Measurements from ENCODE around the gene IL36B.

Gene IL36B

GRCh38 chr2:113005030-113005509, 47.6 kb downstream of the IL36B start, which contains the start of gene IL36A:
TSS of gene IL36A (plus strand) at chr2:113005459. CDS start at chr2:113005872, 413 bp downstream.
- no peak for DNase-seq

- DNase-seq: no peak
Measured at GRCh38 chr2:113002677-113003076, 50.0 kb downstream of the IL36B start.

DNA sequence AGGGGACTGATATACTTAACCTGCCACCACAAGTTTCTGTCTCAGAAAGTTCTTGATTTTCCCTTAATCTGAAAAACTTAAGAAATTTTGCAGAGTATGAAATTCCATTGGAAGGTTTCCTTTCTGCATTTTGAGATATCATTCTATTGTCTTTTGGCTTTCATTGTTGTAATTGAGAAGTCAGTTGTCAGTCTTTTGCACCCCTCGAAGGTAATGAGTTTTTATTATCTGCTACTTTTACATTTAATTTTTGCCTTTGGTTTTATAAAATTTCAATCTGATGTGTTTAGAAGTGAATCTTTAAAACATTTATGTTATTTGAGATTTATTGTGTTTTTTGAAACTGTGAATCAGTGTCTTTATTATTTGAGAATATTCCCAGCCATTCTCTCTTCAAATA, 52.2 kb downstream of the IL36B start:
- no peak for DNase-seq

GRCh38 chr2:112997151-112997550, 55.5 kb downstream of the IL36B start:
- no peak for DNase-seq

DNA sequence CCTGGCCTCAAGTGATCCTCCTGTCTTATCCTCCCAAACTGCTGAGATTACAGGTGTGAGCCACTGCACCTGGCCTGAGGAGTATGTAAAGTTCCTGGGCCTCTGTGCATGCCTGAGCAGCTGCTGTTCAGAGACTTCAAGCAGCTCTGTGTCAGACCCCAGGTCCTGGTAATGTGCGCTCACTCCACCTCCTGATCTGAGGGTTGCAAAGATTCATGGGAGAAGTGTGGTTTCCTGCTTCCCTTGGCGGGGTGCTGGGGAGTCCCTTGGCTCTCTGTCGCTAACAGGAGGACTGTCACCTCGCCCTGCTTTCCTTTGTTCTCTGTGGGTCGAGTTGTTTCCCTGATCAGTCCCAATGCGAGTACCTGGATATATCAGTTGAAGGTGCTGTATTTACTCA, 56.0 kb downstream of the IL36B start:
- DNase-seq: peak; percentile 79

DNA sequence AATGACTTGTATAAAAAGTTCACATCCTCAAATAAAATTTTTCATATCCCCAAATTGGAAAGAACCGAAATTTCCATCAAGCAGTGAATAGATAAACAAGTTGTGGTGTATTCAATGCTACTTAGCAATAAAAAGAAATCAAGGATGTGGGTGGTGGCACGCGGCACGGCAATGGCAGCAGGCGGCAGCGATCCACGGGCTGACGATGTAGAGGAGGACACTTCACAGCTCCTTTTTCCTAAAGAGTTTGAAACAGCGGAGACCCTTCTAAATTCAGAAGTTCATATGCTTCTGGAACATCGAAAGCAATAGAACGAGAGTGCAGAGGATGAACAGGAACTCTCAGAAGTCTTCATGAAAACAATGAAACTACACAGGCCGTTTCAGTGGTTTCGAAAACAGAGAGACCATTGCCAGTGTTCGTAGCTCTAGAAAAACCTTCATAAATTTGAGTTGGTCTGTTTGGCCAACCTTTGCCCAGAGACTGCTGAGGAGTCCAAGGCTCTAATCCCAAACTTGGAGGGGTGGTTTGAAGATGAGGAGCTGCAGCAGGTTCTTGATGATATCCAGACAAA, 57.2 kb downstream of the IL36B start:
- DNase-seq: peak; percentile 13

GRCh38 chr2:112994648-112995047, 58.0 kb downstream of the IL36B start:
- DNase-seq: no peak

- no peak for DNase-seq
Measured at GRCh38 chr2:112993831-112994230, 58.8 kb downstream of the IL36B start.

DNA sequence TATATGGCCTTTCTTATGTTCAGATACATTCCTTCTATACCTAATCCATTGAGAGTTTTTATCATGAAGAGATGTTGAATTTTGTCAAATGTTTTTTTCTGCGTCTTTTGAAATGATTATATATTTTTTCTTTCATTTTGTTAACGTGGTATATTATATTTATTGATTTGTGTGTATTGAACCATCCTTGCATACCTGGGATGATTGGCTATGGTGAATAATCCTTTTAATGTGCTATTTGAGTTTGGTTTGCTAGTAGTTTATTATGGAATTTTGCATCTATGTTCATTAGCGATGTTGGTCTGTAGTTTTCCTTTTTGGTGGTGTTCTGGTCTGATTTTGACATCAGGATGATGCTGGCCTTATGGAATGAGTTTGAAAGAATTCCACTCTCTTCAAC, 63.1 kb downstream of the IL36B start:
- no peak for DNase-seq

GRCh38 chr2:112985090-112985489, 67.6 kb downstream of the IL36B start:
- peak; percentile 24 for DNase-seq

DNA sequence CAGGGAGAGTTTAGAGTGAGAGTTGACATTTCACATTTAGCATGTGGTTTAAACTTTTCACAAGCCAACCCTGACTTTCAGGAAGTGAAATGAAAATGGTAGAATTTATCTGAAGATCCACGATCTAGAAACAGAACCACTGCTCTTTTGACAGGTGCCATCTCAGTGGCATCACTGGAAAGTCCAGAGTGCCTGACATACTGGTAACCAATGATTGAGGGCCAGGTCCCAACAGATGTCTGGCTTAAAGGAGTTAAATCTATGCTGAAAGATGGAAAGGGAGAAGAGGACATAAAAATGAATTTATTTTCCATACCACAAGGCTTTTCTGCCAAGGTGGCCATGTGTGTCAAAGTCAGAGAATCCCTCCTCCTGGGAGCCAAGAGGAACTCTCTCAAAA, 72.1 kb downstream of the IL36B start:
- DNase-seq: no peak

- no peak for DNase-seq
Measured at GRCh38 chr2:112979731-112980130, 72.9 kb downstream of the IL36B start.

DNA sequence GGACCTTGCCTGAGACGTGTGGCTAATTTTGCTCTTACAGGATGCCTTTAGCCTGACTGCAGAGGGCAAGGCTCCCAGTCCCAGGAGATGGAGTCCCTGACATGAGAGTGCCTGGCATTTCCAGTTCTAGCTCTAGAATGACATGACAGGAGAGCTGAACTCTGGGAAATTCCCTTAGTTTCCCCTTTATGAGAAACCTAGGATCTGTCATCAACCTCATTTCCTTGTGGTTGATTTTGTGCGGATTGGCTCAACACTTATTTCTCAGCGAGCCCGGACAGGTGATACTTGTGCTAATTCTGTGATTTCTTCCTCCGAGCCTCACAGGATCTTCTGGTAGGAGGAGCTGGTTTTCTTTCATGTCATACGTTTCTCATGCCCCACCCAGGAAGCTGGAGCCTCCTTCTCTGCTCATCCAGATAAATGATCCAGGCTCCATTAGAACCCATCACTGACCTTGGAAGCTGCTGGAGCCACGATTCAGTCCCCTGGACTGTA, 75.1 kb downstream of the IL36B start, which contains the start of gene IL36G:
Gene IL36G, plus strand, starts transcription at position 448 of the 498 bp plus-strand sequence. CDS start 633 bp downstream, outside the sequence.
- DNase-seq: no peak
